Skeletal muscle tissue (tissue), 4 donors: ENCODE data around the gene DNAH17. TPM values are rescaled to one million over a fixed set of nuclear protein-coding genes. Genes with fewer than 3 reads are reported as not detected.

Source experiments
- H3K27ac ChIP-seq: one replicate; pipeline ENCODE4 v1.7.0; 2013; ENCODE audit warnings: mild to moderate bottlenecking, low read depth, low read length, inconsistent platforms
- H3K27me3 ChIP-seq, 3 donors: one replicate each; pipeline ENCODE4 v1.7.0; 2013; ENCODE audit warnings: low read length in 3 of 3; ENCODE audit not compliant: control insufficient read depth in 3 of 3, insufficient read depth in 3 of 3
- H3K36me3 ChIP-seq, 3 donors: one replicate each; pipeline ENCODE4 v1.7.0; 2013; ENCODE audit warnings: low read length in 3 of 3; ENCODE audit not compliant: control insufficient read depth in 3 of 3, insufficient read depth in 3 of 3
- H3K4me1 ChIP-seq, 3 donors: one replicate each; pipeline ENCODE4 v1.7.0; 2013; ENCODE audit warnings: low read length in 3 of 3, mild to moderate bottlenecking in 3 of 3; ENCODE audit not compliant: control insufficient read depth in 3 of 3, insufficient read depth in 3 of 3
- H3K4me3 ChIP-seq, 3 donors: one replicate each; pipeline ENCODE4 v1.7.0; 2013; ENCODE audit warnings: low read length in 3 of 3
- H3K9ac ChIP-seq, 3 donors: one replicate each; pipeline ENCODE4 v1.7.0; 2013; ENCODE audit warnings: low read length in 3 of 3, mild to moderate bottlenecking in 3 of 3, moderate library complexity in 2 of 3, low read depth in 1 of 3
- H3K9me3 ChIP-seq, 3 donors: one replicate each; pipeline ENCODE4 v1.7.0; 2013; ENCODE audit warnings: low read length in 3 of 3; ENCODE audit not compliant: control insufficient read depth in 3 of 3
- total RNA-seq: library from RNA; depleted of rRNA; stranded (reverse); fragments of >200 nt; gene quantifications from one replicate; pipeline ENCODE4 v1.2.3, GENCODE V29; 2014
- donor health status: Osteomylitis.

DNAH17 gene
- total RNA-seq, 1 donor from 2014 or later = under 0.01 TPM

DNA sequence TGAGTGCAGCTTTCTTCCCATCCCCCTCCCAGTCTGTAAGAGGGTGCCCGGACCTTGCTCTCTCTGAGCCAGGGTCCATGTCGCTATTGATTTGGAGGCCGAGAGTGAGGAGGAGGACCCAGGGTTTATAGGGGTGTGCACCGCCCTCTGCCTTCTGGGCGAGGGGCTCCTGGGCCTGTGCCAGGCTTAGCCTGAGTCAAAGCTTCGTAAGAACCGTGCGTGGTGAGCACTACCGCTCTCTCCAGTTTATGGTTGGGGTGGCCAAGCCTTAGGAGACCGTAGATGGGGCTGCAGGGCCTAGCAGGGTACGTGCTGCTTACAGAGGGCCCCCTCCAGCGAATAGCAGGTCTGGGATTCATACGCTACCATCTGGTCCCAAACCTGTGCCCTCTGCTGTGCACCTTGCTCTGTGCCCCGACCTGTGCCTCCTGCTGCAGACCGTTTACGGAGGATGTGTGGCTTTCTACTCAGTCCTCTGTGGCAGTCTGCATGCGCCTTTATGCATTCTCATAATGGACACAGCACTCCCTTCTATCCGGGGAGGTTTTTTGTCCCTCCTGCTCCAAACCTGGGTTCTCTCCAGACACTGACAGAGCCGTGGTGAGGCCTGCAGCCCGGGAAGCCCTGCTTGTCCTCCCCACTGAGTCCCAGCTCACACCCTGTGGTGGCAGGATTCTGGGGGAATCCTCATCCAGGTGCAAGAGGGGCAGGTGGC lies 144.0 kb downstream of the DNAH17 start:
- Histone ChIP-seq H3K9me3 (no peaks in the 10 kb centered on the region), H3K4me1 (peaks cover 0 to 8% (median 4%) of the 10 kb centered on the region in 3 donors), H3K27me3 (peaks cover 0 to 25% (median 10%) of the 10 kb centered on the region in 3 donors), H3K27ac (no peak overlapping the region), H3K9ac (no peak overlapping the region), H3K36me3 (peaks cover 10 to 13% (median 12%) of the 10 kb centered on the region in 3 donors), H3K4me3 (no peak overlapping the region)

DNA sequence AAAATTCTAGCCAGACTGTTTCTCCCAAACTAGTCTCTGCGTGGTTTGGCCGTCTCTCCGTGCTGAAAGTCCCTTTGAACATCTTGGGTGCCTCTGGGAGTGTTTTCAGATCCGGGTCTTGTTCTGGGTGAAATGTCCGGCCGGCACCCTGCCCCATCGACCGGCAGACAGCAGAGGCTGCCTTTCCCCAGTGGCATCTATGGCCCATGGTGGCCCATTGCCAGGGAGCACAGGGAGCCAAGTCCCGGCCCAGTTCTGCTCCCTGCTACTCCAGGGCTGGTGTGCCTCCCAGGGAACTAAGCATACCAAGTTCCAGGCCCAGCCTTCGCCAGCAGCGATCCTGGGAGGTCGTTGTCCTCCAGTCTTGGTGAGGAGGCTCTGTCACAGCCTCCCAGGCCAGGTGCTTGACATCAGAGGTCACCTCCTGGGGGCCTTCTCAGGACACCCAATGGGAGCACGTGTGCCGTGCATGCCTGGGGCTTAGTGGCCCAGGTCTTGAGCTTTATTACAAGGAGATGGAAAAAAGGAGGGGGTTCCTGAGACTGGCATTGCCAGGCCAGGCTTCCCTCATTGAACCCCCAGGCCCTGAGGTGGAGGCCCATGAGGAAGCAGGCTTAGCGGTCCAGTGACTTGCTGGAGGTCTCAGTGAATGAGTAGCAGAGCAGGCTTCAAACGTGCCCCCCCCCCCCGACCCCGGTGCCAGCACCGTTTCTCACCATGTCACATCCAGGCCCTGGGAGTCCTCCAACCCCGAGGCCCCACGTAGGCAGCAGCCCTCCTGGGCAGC lies 144.8 kb downstream of the DNAH17 start:
- Histone ChIP-seq H3K4me1 (peaks cover 0 to 8% (median 4%) of the 10 kb centered on the region in 3 donors), H3K9ac (no peak overlapping the region), H3K9me3 (no peaks in the 10 kb centered on the region), H3K4me3 (no peak overlapping the region), H3K27me3 (peaks cover 0 to 18% (median 10%) of the 10 kb centered on the region in 3 donors), H3K27ac (no peak overlapping the region), H3K36me3 (peaks cover 11 to 14% (median 12%) of the 10 kb centered on the region in 3 donors)

DNA sequence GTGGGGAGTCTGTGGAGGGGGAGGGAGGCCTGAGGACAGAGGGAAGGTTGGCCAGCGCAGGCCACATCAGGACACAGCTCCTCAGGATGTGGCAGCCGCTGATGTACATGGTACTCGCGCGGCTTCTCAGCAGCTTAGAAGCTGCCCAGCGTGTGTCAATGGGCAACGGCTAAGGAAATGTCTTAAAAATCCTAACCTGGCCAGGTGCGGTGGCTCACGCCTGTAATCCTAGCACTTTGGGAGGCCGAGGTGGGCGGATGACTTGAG lies 145.6 kb downstream of the DNAH17 start:
- H3K36me3 ChIP-seq = peaks cover 15 to 20% (median 18%) of the 10 kb centered on the region in 3 donors
- H3K4me3 ChIP-seq = no peak overlapping the region
- H3K4me1 ChIP-seq = peaks cover 0 to 8% (median 4%) of the 10 kb centered on the region in 3 donors
- H3K27ac ChIP-seq = no peak overlapping the region
- no peaks in the 10 kb centered on the region for H3K9me3 ChIP-seq
- H3K9ac ChIP-seq = no peak overlapping the region
- peaks cover 0 to 10% (median 10%) of the 10 kb centered on the region in 3 donors for H3K27me3 ChIP-seq

DNA sequence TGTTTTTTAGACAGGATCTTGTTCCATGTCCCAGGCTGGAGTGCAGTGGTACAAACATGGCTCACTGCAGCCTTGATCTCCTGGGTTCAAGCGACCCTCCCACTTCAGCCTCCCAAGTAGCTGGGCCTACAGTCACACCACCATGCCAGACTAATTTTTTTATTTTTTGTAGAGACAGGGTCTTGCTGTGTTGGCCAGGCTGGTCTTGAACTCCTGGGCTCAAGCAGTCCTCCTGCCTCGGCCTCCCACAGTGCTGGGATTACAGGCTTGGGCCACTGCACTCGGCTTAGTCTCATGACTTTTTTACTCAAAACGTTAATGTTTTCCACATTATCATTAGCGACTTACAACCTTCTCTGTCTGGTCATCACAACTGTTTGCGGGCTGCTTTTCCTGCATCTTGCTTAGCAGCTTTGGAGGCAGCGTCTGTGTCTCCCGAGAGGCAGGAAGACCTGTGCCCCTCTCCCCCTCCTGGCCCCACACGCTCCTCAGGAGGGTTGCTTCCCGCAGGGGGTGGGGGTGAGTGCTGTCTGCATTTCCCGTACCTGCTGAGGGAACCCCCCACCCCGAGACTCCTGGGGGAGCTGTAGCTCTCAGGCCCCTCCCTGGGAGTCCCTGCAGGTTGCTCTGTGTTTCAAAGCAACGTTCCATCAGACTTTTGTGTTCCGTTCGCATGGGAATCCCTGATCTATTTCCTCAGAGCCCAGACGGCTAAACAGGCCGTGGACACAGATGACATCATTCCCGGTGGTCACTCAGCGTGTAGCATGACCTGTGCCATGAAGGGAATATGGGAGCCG lies 146.1 kb downstream of the DNAH17 start:
- Histone ChIP-seq H3K4me3 (no peak overlapping the region), H3K27ac (no peak overlapping the region), H3K9me3 (no peaks in the 10 kb centered on the region), H3K4me1 (peaks cover 0 to 8% (median 4%) of the 10 kb centered on the region in 3 donors), H3K36me3 (peaks cover 15 to 25% (median 18%) of the 10 kb centered on the region in 3 donors), H3K9ac (no peak overlapping the region), H3K27me3 (peaks cover 0 to 10% (median 9%) of the 10 kb centered on the region in 3 donors)

DNA sequence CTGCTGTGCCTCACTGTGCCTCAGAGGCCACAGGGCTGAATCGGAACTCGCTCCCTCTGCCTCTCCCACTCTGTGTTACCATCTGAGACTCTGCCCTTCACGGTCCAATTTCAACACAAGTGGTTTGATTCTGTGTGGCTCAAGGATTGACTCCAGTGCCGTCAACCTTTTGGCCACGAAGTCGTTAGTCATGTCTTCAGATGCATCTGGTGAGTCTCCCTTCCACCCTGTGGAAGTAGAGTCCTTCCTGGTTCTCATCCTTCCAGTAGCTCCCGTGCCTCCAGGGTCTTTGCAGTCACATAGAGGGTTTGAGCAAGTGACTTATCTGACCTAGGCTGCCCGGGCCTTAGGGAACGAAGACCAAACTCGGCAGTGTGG lies 147.6 kb downstream of the DNAH17 start:
- Histone ChIP-seq H3K27me3 (peaks cover 0 to 6% (median 3%) of the 10 kb centered on the region in 3 donors), H3K36me3 (peaks cover 23 to 31% (median 28%) of the 10 kb centered on the region in 3 donors), H3K9ac (no peak overlapping the region), H3K27ac (no peak overlapping the region), H3K4me1 (peaks cover 0 to 5% (median 3%) of the 10 kb centered on the region in 3 donors), H3K4me3 (no peak overlapping the region), H3K9me3 (no peaks in the 10 kb centered on the region)

DNA sequence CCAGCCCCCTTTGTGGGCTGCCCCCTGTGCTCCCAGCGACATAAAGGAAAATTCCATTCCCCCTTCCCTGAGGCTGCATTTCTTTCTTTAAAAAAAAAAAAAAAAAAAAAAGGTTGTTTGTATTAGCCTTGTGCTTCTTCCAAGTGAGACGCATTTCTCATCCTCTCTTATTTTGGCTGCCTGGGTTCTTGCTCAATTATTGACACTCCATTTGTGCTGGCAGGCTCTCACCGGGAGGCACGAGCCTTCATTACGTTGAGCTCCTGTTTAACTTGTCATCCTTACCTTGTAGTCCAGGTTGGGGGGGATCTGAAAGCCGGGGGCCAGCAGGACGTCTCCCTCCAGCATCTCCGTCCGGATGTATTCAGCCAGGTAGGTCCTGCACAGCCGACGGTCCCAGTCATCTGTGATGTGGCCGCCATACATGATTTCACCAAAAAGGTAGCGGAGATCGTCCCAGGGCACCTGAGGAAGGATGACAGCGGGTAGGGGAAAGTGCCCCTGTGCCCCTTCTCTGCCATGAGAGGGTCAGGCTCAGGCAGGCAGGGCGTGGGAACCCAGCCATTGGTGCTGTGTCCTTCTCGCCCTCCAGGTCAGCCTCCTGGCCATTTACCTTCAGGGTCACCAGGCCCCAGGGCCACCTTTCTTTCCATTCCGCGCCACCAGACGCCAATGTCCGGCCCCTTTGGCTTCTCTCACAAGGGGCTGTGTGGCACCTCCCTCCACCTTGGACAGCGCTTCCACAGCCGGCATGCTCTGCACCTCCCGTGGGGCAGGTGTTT lies 148.2 kb downstream of the DNAH17 start:
- H3K9me3 ChIP-seq = no peaks in the 10 kb centered on the region
- no peak overlapping the region for H3K4me3 ChIP-seq
- no peak overlapping the region for H3K9ac ChIP-seq
- H3K36me3 ChIP-seq = peaks cover 29 to 35% (median 32%) of the 10 kb centered on the region in 3 donors
- peaks cover 0 to 5% (median 2%) of the 10 kb centered on the region in 3 donors for H3K4me1 ChIP-seq
- no peak overlapping the region for H3K27ac ChIP-seq
- peaks cover 0 to 6% (median 3%) of the 10 kb centered on the region in 3 donors for H3K27me3 ChIP-seq

DNA sequence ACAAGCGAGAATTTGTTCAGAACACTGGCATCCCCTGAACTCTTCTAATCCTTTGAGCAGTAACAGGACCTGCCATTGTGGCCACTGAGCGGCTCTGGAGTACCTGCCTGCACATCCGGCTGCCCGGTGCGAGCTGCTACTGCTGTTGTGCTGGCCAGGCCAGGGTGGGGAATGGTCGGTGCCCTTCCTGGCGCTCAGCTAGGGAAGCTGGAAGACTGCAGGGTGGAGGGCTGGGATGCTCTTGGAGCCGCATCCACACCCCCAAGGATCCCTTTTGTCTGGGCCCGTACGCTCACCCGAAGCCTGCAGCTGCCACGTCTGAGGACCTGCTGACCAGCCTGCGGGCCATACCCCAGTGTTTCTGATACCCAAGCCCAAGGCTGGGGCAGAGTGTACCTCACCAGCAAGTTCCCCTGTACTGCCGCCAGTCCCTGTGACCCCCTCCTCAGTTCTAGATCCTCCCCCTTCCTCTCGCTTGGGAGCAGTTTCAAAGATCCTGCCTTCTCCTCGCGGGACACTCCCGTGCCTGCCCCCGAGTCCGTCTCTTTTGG lies 149.1 kb downstream of the DNAH17 start:
- Histone ChIP-seq H3K4me1 (peaks cover 0 to 5% (median 2%) of the 10 kb centered on the region in 3 donors), H3K36me3 (peaks cover 36 to 42% (median 38%) of the 10 kb centered on the region in 3 donors), H3K9me3 (no peaks in the 10 kb centered on the region), H3K27me3 (peaks cover 0 to 1% (median under 1%) of the 10 kb centered on the region in 3 donors), H3K4me3 (no peak overlapping the region), H3K27ac (no peak overlapping the region), H3K9ac (no peak overlapping the region)

DNA sequence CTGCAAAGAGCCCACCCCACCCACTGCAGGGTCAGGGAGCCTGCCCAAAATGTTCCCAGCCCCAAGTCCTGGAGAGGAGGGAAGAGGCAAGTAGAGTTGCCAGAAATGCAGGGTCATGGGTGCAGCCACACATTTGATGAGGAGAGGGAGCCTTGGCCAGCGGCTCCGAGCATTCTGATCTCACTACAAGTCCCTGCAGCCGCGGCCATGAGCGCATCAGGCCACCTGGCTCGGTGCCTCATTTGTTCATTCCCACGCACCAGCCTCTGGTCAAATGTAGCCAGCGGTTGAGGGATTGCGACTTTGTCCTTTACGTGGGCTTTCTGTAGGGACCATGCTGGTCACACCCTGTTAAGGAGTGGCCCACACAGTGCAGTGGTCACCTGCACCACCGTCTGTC lies 150.1 kb downstream of the DNAH17 start:
- Histone ChIP-seq H3K36me3 (peaks cover 38 to 44% (median 39%) of the 10 kb centered on the region in 3 donors), H3K27ac (no peak overlapping the region), H3K4me3 (no peak overlapping the region), H3K9ac (no peak overlapping the region), H3K9me3 (no peaks in the 10 kb centered on the region), H3K27me3 (no peaks in the 10 kb centered on the region), H3K4me1 (peaks cover 0 to 8% (median 0%) of the 10 kb centered on the region in 3 donors)

DNA sequence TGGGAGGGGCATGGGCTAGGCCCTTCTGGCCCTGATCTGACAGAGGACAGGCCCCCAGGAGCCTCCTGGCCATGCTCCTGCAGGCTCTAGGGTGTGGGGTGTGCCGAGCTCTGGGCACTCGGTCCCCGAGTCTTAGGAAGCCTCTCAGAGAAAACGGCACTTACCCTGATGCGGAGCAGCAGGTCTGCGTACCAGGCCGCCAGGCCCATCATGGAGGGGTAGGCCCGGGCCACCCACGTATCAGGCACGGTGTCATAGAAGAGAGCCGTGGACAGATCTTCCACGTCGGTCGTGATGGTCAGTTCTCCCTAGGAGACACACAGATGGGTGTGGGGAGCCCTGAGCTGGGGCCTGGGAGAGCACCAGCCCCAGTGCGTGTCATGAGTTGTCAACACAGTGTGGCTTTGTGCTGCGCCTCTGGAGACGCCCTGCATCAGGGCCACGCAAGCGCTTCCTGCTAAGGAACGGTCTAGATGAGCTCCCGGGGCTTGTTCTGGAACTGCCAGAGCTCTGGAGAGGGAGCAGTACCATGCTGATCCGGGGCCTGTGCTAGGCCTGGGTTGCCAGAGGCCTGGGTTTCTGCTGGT lies 150.8 kb downstream of the DNAH17 start:
- H3K4me3 ChIP-seq = no peak overlapping the region
- no peak overlapping the region for H3K9ac ChIP-seq
- no peaks in the 10 kb centered on the region for H3K27me3 ChIP-seq
- H3K36me3 ChIP-seq = peaks cover 38 to 46% (median 41%) of the 10 kb centered on the region in 3 donors
- H3K27ac ChIP-seq = no peak overlapping the region
- no peaks in the 10 kb centered on the region for H3K9me3 ChIP-seq
- H3K4me1 ChIP-seq = peaks cover 4 to 16% (median 6%) of the 10 kb centered on the region in 3 donors
